Gastrocnemius medialis (tissue), 4 donors: ENCODE measurements around the gene PRKAG2.

Experiments used
- CTCF ChIP-seq, 5 experiments: fragments of 450-650 bp in 3 of 5; fragments of 200-600 bp in 2 of 5; sonication (generic) in 2 of 5; IDR thresholded peaks in 4 of 5; conservative IDR thresholded peaks in 1 of 5; 1 replicate in 4 of 5; 2 replicates in 1 of 5; pipeline ENCODE4 v1.5.1; 2016 to 2019; ENCODE audit warnings: antibody characterized with exemption in 5 of 5, mild to moderate bottlenecking in 3 of 5, moderate library complexity in 3 of 5
- POLR2A ChIP-seq, 2 donors: fragments of 450-650 bp; IDR thresholded peaks; one replicate each; pipeline ENCODE4 v1.6.1; 2017; ENCODE audit warnings: antibody characterized with exemption in 2 of 2, mild to moderate bottlenecking in 2 of 2, moderate library complexity in 2 of 2

- no peak for TF ChIP-seq CTCF (IDR thresholded peaks at IDR 0.05 in 4 of 5, conservative IDR thresholded peaks at IDR 0.05 in 1 of 5)
- no peak for TF ChIP-seq POLR2A (IDR thresholded peaks at IDR 0.05)
Measured at GRCh38 chr7:151710646-151711434, 166.1 kb downstream of the PRKAG2 start.
